Glomerular visceral epithelial cell (primary cell): ENCODE data around the gene E2F4.

Source experiments
- DNase-seq: peaks from one replicate; pipeline ENCODE4 v3.0.0-alpha.2; 2016; ENCODE audit errors: extremely low spot score

The E2F4 gene

DNA sequence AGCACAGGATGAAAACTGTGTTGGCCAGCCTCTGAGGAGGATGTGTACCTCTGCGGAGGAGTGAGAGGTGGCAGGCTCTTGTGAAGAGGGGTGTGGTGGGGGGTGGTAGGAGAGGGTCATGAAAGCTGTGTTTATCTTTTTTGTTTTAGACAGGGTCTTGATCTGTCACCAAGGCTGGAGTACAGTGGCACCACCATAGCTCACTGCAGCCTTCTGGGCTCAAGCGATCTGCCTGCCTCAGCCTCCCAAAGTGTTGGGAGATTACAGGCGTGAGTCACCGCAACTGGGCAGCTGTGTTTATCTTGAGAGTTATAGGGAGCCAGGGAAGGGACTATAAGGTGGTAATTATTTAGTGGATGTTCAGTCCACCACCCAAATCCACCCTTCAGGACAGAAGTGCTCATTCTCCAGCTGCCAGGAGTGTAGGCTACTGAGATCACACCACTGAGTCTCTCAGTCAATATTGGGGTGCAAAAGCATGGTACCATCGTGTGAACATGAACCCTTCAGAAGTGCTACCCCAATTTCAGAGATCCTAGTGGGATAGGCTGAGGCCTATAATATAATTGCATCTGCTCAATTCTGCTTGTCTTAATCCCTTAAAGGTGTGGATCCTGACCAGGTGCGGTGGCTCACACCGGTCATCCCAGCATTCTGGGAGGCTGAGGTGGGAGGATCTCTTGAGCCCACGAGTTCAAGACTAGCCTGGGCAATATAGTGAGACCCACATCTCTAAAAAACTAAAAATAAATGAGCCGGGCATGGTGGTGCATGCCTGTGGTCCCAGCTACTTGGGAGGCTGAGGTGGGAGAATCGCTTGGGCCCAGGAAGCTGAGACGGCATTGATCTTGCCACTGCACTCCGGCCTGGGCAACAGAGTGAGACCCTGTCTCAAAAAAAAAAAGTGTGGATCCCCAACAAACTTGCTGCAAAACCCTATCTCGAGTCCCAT, 1.2 kb upstream of the E2F4 start:
- no peak for DNase-seq

DNA sequence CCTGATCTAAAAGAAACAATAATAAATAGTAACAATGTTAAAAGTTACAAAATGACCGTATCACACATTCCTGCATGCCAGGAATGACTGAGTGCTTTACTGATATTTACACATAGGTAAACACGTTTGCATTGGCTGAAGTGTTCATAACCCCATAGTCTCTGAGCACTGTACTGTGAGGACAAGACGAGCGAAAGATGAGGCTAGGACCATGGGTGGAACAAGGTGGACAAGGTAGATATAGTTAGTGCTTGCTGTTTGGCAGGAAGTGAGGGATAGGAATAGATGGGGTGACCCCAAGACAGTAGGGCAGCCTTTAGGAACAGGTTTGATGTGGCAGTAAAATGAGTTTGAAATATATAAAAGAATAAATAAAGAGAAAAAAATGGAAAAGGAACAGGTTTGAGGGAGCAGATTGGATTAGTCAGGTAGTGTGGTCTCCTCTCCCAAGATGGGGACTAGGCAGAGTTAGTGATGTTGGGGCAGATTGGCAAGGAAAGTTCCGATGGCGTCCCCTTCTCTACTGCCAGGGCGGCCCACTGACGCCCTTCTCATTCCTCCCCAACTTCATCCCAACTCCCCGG, 452 bp upstream of the E2F4 start:
- DNase-seq = no peak

DNA sequence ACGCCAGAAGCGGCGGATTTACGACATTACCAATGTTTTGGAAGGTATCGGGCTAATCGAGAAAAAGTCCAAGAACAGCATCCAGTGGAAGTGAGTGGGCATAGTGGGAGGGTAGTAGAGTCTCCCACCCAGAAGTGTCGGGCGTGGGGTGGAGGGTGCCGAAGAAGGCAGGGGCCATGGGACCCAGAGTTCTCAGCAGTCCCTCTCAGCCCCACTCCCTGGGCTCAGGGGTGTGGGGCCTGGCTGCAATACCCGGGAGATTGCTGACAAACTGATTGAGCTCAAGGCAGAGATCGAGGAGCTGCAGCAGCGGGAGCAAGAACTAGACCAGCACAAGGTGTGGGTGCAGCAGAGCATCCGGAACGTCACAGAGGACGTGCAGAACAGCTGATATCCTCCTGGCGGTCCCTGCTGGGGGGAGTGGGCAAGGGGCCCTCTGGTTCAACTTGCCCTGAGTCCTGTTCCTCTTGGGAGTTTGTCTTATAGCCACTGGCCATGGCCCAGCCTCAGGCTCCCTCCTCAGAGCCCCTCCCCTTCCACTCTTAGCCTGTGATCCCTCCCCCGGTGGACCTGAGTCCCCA, 916 bp downstream of the E2F4 start:
- no peak for DNase-seq

DNA sequence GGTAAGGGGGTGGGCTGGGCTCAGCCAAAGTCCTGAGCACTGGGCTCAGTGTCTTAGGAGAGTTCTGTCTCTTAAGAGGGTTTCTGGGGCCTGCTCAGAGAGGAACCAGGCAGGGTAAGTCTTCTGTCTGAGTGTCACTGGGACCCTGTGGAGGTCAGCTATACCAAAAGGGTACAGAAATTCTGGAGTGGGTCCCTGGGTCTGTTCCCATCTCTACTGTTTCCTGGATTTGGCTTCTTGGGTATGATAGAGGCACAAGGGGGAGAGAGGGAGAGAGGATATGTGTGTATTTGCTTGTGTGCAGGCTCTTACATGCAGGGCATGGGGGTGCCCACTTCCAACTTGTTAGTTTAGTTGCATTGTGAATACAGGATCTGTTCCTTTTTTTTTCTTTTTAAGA, 1.6 kb downstream of the E2F4 start:
- no peak for DNase-seq

DNA sequence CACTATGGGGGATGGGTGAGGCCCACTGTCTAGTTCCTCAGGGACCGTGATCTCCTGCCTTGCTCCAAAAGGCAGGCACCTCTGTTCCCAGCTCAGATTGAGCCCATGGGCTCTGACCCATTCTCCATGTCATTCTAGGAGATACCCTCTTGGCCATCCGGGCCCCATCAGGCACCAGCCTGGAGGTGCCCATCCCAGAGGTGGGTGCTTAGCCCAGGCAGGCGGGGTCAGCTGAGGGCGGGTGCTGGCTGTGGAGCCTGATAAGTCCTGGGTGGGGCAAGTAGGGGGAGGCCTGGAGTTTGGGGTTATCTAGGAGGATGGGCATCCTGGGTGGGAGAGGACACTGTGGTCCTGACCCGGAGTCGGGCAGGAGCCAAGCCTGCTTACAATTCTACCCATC, 2.3 kb downstream of the E2F4 start:
- no peak for DNase-seq

DNA sequence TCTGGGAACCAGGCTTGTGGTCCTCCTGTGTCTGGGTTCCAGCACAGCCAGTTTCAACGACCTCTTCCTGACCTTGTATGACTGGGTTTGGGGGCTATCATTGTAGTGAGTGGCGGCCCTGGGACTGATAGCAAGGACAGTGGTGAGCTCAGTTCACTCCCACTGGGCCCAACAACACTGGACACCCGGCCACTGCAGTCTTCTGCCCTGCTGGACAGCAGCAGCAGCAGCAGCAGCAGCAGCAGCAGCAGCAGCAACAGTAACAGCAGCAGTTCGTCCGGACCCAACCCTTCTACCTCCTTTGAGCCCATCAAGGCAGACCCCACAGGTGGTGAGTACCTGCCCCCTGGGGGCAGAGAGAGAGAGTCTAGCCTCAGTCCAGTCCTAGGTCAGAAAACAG, 3.7 kb downstream of the E2F4 start:
- DNase-seq = no peak

DNA sequence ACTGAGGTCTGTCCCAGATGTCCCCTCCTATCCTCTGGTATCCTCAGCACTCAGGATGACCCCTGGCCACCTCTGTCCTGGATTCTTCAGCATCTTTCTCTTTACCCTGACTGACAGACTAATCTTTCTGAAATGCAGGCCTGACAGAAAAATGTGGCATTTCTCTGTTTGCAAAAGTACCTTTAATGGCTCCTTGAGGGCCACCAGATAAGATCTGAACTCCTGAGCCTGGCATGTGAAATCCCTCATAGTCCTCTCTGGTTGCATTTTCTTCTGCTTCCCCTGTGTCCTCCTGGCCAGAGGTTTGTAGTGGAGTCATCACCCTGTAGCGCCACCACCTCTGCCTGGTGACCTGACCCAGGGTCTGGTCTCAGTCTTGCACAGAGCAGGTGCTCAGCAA, 4.9 kb downstream of the E2F4 start:
- no peak for DNase-seq

DNA sequence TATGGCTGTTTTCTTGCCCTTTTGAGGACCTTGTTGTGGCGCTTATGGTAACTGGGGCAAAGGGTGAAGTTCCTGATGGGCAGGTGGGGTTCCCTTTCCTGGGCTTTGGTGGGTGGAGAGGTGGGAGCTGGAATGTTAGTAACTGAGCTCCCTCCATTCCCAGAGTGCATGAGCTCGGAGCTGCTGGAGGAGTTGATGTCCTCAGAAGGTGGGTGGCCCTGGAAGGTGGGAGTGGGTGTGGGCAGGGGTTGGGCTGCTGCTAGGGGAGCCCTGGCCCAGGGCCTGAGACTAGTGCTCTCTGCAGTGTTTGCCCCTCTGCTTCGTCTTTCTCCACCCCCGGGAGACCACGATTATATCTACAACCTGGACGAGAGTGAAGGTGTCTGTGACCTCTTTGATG, 5.7 kb downstream of the E2F4 start:
- DNase-seq = no peak

DNA sequence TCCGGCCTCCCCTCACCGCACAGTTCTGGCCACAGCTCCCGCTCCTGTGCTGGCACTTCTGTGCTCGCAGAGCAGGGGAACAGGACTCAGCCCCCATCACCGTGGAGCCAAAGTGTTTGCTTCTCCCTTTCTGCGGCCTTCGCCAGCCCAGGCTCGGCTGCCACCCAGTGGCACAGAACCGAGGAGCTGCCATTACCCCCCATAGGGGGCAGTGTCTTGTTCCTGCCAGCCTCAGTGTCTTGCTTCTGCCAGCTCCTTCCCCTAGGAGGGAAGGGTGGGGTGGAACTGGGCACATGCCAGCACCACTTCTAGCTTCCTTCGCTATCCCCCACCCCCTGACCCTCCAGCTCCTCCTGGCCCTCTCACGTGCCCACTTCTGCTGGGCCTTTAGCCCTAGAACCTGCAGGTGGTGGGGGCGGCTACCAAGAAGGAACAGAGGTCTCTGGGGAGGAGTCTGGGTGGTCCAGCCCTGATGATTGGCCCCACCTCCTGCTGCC, 6.3 kb downstream of the E2F4 start:
- no peak for DNase-seq

GRCh38 chr16:67199011-67199807, 7.3 kb downstream of the E2F4 start, which contains the start of gene ELMO3:
Gene ELMO3, plus strand, starts transcription at chr16:67199131. Its CDS starts 196 bp downstream, at chr16:67199327.
- no peak for DNase-seq

GRCh38 chr16:67199808-67200198, 7.8 kb downstream of the E2F4 start:
- DNase-seq = no peak

- DNase-seq = no peak
These were observed 8.5 kb downstream of the E2F4 start for GRCh38 chr16:67200491-67200890.

GRCh38 chr16:67201411-67202345, 9.7 kb downstream of the E2F4 start:
- no peak for DNase-seq

DNA sequence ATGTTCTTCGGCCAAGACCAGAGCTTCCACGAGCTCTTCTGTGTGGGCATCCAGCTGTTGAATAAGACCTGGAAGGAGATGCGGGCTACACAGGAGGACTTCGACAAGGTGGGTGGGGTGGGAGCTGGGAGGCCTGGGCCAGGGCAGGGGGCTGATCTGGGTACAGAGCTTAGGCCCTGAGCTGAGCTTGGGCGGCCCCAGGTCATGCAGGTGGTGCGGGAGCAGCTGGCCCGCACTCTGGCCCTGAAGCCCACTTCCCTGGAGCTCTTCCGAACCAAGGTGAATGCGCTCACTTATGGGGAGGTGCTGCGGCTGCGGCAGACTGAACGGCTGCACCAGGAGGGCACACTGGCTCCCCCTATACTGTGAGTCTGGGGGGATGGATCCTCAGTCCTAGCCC, 10.5 kb downstream of the E2F4 start:
- no peak for DNase-seq

GRCh38 chr16:67202956-67203493, 11.1 kb downstream of the E2F4 start:
- DNase-seq = no peak

GRCh38 chr16:67204076-67204475, 12.1 kb downstream of the E2F4 start:
- no peak for DNase-seq

- DNase-seq = no peak
These were observed 14.3 kb downstream of the E2F4 start for GRCh38 chr16:67206129-67206837.

GRCh38 chr16:67206838-67207248, 14.9 kb downstream of the E2F4 start:
- no peak for DNase-seq

GRCh38 chr16:67207249-67208091, 15.5 kb downstream of the E2F4 start:
- DNase-seq = no peak
